ENCODE measurements around the gene DNAJC3.

The DNAJC3 gene

GRCh38 chr13:95643571-95643935 lies 33.4 kb upstream of the DNAJC3 start:
- H3K79me2 ChIP-seq (ENCODE audit: control insufficient read depth, low read length) = no peaks in the 10 kb centered on the region
- H4K20me1 ChIP-seq (ENCODE audit: control insufficient read depth, insufficient read depth, low read depth, low read length) = no peaks in the 10 kb centered on the region
- H3K27me3 ChIP-seq (ENCODE audit: control insufficient read depth, low read length) = peaks cover 7% of the 10 kb centered on the region
- no peaks in the 10 kb centered on the region for H3K4me1 ChIP-seq (ENCODE audit: control insufficient read depth, low read length)
- no peak overlapping the region for H3K4me2 ChIP-seq (ENCODE audit: low read length)
- no peaks in the 10 kb centered on the region for H3K9me3 ChIP-seq (ENCODE audit: control insufficient read depth, insufficient read depth, low read length)
- H3F3A ChIP-seq (ENCODE audit: control insufficient read depth, insufficient read depth) = no peaks in the 10 kb centered on the region
- no peak overlapping the region for H3K27ac ChIP-seq (ENCODE audit: low read depth, low read length)
- H3K9me2 ChIP-seq (replicated peaks; ENCODE audit: control insufficient read depth, low read length) = no peaks in the 10 kb centered on the region
- H3K36me3 ChIP-seq (ENCODE audit: control insufficient read depth, low read length) = no peaks in the 10 kb centered on the region
- H3K4me3 ChIP-seq (ENCODE audit: low read length) = no peak overlapping the region
- TF ChIP-seq CTCF (IDR thresholded peaks at IDR 0.05; ENCODE audit: low read depth, low read length, poor library complexity, severe bottlenecking) = no peak

DNA sequence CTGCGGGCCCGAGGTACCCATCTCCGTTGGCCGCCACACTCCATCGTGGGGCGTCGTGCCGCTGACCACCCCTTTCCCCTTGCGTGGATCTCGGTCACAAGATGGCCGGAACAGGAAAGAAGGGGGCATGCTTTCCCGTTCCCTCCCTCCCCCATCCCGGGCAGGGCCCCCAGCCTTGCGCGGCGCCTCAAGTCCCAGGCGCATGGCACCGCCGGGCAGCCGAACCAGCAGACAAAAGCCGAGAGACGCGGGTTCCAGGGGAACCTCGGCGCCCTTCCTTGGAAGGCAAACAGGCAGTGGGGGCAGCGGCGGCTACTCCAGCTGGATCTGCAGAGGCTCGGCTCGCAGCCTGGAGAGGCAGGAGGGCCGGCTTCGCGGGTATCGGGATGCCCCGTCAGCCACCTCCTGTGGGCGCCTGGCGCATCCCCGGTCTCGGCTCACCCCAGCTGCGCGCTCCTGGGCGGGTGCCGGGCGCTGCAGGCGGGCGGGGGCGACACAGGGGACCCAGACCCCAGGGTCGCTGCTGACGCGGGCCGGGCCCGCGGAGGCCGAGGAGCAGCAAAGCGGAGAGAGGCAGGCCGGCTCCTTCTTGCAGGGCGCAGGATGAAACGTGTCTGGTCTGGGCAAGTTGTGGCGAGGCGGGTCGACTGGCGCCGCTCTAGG lies 32.9 kb upstream of the DNAJC3 start:
- Histone ChIP-seq H3K4me3 (ENCODE audit: low read length) (no peak overlapping the region), H3F3A (ENCODE audit: control insufficient read depth, insufficient read depth) (no peaks in the 10 kb centered on the region), H3K36me3 (ENCODE audit: control insufficient read depth, low read length) (no peaks in the 10 kb centered on the region), H3K4me2 (ENCODE audit: low read length) (no peak overlapping the region), H3K9me2 (replicated peaks; ENCODE audit: control insufficient read depth, low read length) (no peaks in the 10 kb centered on the region), H4K20me1 (ENCODE audit: control insufficient read depth, insufficient read depth, low read depth, low read length) (no peaks in the 10 kb centered on the region), H3K4me1 (ENCODE audit: control insufficient read depth, low read length) (no peaks in the 10 kb centered on the region), H3K9me3 (ENCODE audit: control insufficient read depth, insufficient read depth, low read length) (no peaks in the 10 kb centered on the region), H3K27me3 (ENCODE audit: control insufficient read depth, low read length) (peaks cover 7% of the 10 kb centered on the region), H3K79me2 (ENCODE audit: control insufficient read depth, low read length) (no peaks in the 10 kb centered on the region), H3K27ac (ENCODE audit: low read depth, low read length) (no peak overlapping the region)
- TF ChIP-seq CTCF (IDR thresholded peaks at IDR 0.05; ENCODE audit: low read depth, low read length, poor library complexity, severe bottlenecking) = no peak
- no peak for TF ChIP-seq EZH2phosphoT487 (IDR thresholded peaks at IDR 0.05; ENCODE audit: borderline replicate concordance, low read length)

GRCh38 chr13:95644601-95645052 lies 32.3 kb upstream of the DNAJC3 start, which contains the start of gene DZIP1:
Gene DZIP1, minus strand, starts transcription at chr13:95644706. Its CDS starts 2,677 bp downstream, at chr13:95642029.
- no peaks in the 10 kb centered on the region for H4K20me1 ChIP-seq (ENCODE audit: control insufficient read depth, insufficient read depth, low read depth, low read length)
- H3K27ac ChIP-seq (ENCODE audit: low read depth, low read length) = no peak within 1 kb of the TSS
- H3K27me3 ChIP-seq (ENCODE audit: control insufficient read depth, low read length) = peaks cover 7% of the 10 kb centered on the region
- no peaks in the 10 kb centered on the region for H3F3A ChIP-seq (ENCODE audit: control insufficient read depth, insufficient read depth)
- H3K9me2 ChIP-seq (replicated peaks; ENCODE audit: control insufficient read depth, low read length) = no peaks in the 10 kb centered on the region
- no peaks in the 10 kb centered on the region for H3K36me3 ChIP-seq (ENCODE audit: control insufficient read depth, low read length)
- no peaks in the 10 kb centered on the region for H3K4me1 ChIP-seq (ENCODE audit: control insufficient read depth, low read length)
- no peak within 1 kb of the TSS for H3K4me3 ChIP-seq (ENCODE audit: low read length)
- no peaks in the 10 kb centered on the region for H3K9me3 ChIP-seq (ENCODE audit: control insufficient read depth, insufficient read depth, low read length)
- no peak for TF ChIP-seq EZH2phosphoT487 (IDR thresholded peaks at IDR 0.05; ENCODE audit: borderline replicate concordance, low read length)
- TF ChIP-seq CTCF (IDR thresholded peaks at IDR 0.05; ENCODE audit: low read depth, low read length, poor library complexity, severe bottlenecking) = no peak
- no peak within 1 kb of the TSS for H3K4me2 ChIP-seq (ENCODE audit: low read length)
- H3K79me2 ChIP-seq (ENCODE audit: control insufficient read depth, low read length) = no peaks in the 10 kb centered on the region

All from DOHH2 (cell line).